NCI-H2171 treated with DMSO at 0.1 percent for 48 hours (cell line): ENCODE measurements around the gene FAF1.
"Not testable (repeated sequence)": the region's sequence is repeated elsewhere in the genome, so short reads cannot be mapped to it uniquely, and the experiment has no call there.

Experiments
- DNase-seq: peaks from one replicate; lab custom pipeline; 2025; lab: John Stamatoyannopoulos, UW

Gene FAF1

GRCh38 chr1:50959913-50960844 lies at the start of gene FAF1:
FAF1 (minus strand) TSS chr1:50960267; CDS start chr1:50959811, 456 bp downstream.
- peak; percentile 97 for DNase-seq

- peak; percentile 8 for DNase-seq
Measured at GRCh38 chr1:51009381-51009780, 49.3 kb upstream of the FAF1 start.

- DNase-seq = not testable (repeated sequence)
Measured at GRCh38 chr1:51005549-51005948, 45.5 kb upstream of the FAF1 start.

- DNase-seq = peak; percentile 87
Measured at GRCh38 chr1:51002516-51002915, 42.4 kb upstream of the FAF1 start.

GRCh38 chr1:51000651-51001050 lies 40.6 kb upstream of the FAF1 start:
- no peak for DNase-seq

GRCh38 chr1:51000160-51000559 lies 40.1 kb upstream of the FAF1 start:
- DNase-seq = no peak

- not testable (repeated sequence) for DNase-seq
Measured at GRCh38 chr1:50999375-50999774, 39.3 kb upstream of the FAF1 start.

GRCh38 chr1:50996083-50996482 lies 36.0 kb upstream of the FAF1 start:
- no peak for DNase-seq

GRCh38 chr1:50995651-50996050 lies 35.6 kb upstream of the FAF1 start:
- DNase-seq = no peak

GRCh38 chr1:50994997-50995396 lies 34.9 kb upstream of the FAF1 start:
- no peak for DNase-seq

- no peak for DNase-seq
Measured at GRCh38 chr1:50993645-50994044, 33.6 kb upstream of the FAF1 start.

- no peak for DNase-seq
Measured at GRCh38 chr1:50992532-50993318, 32.7 kb upstream of the FAF1 start.

GRCh38 chr1:50989694-50990093 lies 29.6 kb upstream of the FAF1 start:
- DNase-seq = no peak

GRCh38 chr1:50986653-50987052 lies 26.6 kb upstream of the FAF1 start:
- no peak for DNase-seq

- DNase-seq = peak; percentile 50
Measured at GRCh38 chr1:50985094-50985493, 25.0 kb upstream of the FAF1 start.

GRCh38 chr1:50983219-50983802 lies 23.2 kb upstream of the FAF1 start:
- no peak for DNase-seq

- DNase-seq = no peak
Measured at GRCh38 chr1:50982611-50983010, 22.5 kb upstream of the FAF1 start.

- DNase-seq = peak; percentile 45
Measured at GRCh38 chr1:50981741-50982140, 21.7 kb upstream of the FAF1 start.

- peak; percentile 21 for DNase-seq
Measured at GRCh38 chr1:50980505-50980904, 20.4 kb upstream of the FAF1 start.

GRCh38 chr1:50979937-50980336 lies 19.9 kb upstream of the FAF1 start:
- DNase-seq = peak; percentile 29

- DNase-seq = peak; percentile 86
Measured at GRCh38 chr1:50978852-50979781, 19.1 kb upstream of the FAF1 start.
